Adrenal gland (tissue), 5 donors: Measurements from ENCODE around the gene IFIT1.

Experiments used
- POLR2A ChIP-seq, 2 donors: fragments of 450-650 bp; IDR thresholded peaks; one replicate each; pipeline ENCODE4 v1.6.1; 2017; ENCODE audit warnings: antibody characterized with exemption in 2 of 2, mild to moderate bottlenecking in 2 of 2, moderate library complexity in 1 of 2
- TF ChIP-seq, protein P1 (sequence below), 6 experiments: fragments of 450-650 bp in 4 of 6; fragments of 200-600 bp in 2 of 6; sonication (generic) in 1 of 6; IDR thresholded peaks; 1 replicate in 5 of 6; 2 replicates in 1 of 6; pipeline versions ENCODE4 v1.5.1 to v1.8.0; 2016 to 2021; ENCODE audit warnings: antibody characterized with exemption in 6 of 6, mild to moderate bottlenecking in 2 of 6, moderate library complexity in 1 of 6
- donor health status: DM: no; HTN: no; CAD: no.

GRCh38 chr10:89421018-89421476, 28.6 kb downstream of the IFIT1 start:
- TF ChIP-seq, protein P1, sequence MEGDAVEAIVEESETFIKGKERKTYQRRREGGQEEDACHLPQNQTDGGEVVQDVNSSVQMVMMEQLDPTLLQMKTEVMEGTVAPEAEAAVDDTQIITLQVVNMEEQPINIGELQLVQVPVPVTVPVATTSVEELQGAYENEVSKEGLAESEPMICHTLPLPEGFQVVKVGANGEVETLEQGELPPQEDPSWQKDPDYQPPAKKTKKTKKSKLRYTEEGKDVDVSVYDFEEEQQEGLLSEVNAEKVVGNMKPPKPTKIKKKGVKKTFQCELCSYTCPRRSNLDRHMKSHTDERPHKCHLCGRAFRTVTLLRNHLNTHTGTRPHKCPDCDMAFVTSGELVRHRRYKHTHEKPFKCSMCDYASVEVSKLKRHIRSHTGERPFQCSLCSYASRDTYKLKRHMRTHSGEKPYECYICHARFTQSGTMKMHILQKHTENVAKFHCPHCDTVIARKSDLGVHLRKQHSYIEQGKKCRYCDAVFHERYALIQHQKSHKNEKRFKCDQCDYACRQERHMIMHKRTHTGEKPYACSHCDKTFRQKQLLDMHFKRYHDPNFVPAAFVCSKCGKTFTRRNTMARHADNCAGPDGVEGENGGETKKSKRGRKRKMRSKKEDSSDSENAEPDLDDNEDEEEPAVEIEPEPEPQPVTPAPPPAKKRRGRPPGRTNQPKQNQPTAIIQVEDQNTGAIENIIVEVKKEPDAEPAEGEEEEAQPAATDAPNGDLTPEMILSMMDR (IDR thresholded peaks at IDR 0.05) = no peak
- no peak for TF ChIP-seq POLR2A (IDR thresholded peaks at IDR 0.05)
